K562 (cell line): ENCODE data around the gene VPS50. TPM values are rescaled to one million over a fixed set of nuclear protein-coding genes. Genes with fewer than 3 reads are reported as not detected.

Experiments used
- HCFC1 ChIP-seq: IDR thresholded peaks from 2 replicates; pipeline ENCODE4 v1.6.1; 2012; ENCODE audit warnings: low read depth, low read length, improper control_type of control experiment
- HIVEP1 ChIP-seq: fragments of 250-450 bp; sonication (Bioruptor Pico); IDR thresholded peaks from 2 replicates; pipeline ENCODE4 v1.4.0; 2020; ENCODE audit warnings: mild to moderate bottlenecking
- KAT8 ChIP-seq: fragments of 450-650 bp; IDR thresholded peaks from 2 replicates; pipeline ENCODE4 v1.6.1; 2016; ENCODE audit warnings: low read depth, mild to moderate bottlenecking
- PHTF2 ChIP-seq: fragments of 250-450 bp; sonication (Bioruptor Pico); IDR thresholded peaks from 2 replicates; pipeline ENCODE4 v1.5.0; 2021; ENCODE audit warnings: mild to moderate bottlenecking
- POLR2A ChIP-seq: fragments of 450-650 bp; conservative IDR thresholded peaks from 2 replicates; pipeline ENCODE4 v1.6.1; 2016
- POLR2AphosphoS2 ChIP-seq: IDR thresholded peaks from 2 replicates; pipeline ENCODE4 v1.6.1; 2012; ENCODE audit warnings: low read length, improper control_type of control experiment
- RB1 ChIP-seq: fragments of 450-650 bp; IDR thresholded peaks from 2 replicates; pipeline ENCODE4 v1.6.1; 2017; ENCODE audit warnings: low read depth, mild to moderate bottlenecking
- TAF1 ChIP-seq: IDR thresholded peaks from 2 replicates; pipeline ENCODE4 v1.6.1; 2011; ENCODE audit warnings: mild to moderate bottlenecking, low read length, moderate library complexity; ENCODE audit not compliant: insufficient read depth, control insufficient read depth, severe bottlenecking; ENCODE audit errors: extremely low read depth
- XRCC4 ChIP-seq: IDR thresholded peaks from one replicate; pipeline ENCODE4 v1.6.1; 2011; ENCODE audit not compliant: insufficient read depth, insufficient read length; ENCODE audit errors: extremely low read depth
- ZNF354B ChIP-seq: fragments of 250-450 bp; sonication (Bioruptor Pico); IDR thresholded peaks from 2 replicates; pipeline ENCODE4 v1.4.0; 2020
- ZNF785 ChIP-seq: fragments of 250-450 bp; sonication (Bioruptor Pico); IDR thresholded peaks from 2 replicates; pipeline ENCODE4 v1.4.0; 2020; ENCODE audit warnings: mild to moderate bottlenecking
- polyA plus RNA-seq, 8 experiments: library from polyadenylated mRNA; depleted of rRNA in 4 of 8; stranded (reverse) in 5 of 8; unstranded in 3 of 8; fragments of >200 nt; fragmentation: Nextera tagmentation in 2 of 8; fragmentation: Illumina TruSeq in 1 of 8; extraction: Ambion mirVana in 2 of 8; extraction: Trizol in 1 of 8; gene quantifications; 2 replicates each; pipeline versions ENCODE4 v1.2.1 to v1.2.3, GENCODE V29; 2011 to 2014; ENCODE audit warnings: inconsistent platforms in 1 of 8, missing spikeins in 1 of 8
- total RNA-seq, 7 experiments: library from RNA; depleted of rRNA in 6 of 7; stranded (reverse); fragments of >200 nt in 6 of 7; fragmentation: Illumina TruSeq in 2 of 7; extraction: Trizol in 2 of 7; gene quantifications; 2 replicates each; pipeline versions ENCODE4 v1.2.1 to v1.2.3, GENCODE V29; 2011 to 2021; ENCODE audit warnings: low replicate concordance in 1 of 7
- TF ChIP-seq, protein P1 (sequence below), 3 experiments: fragments of 200-800 bp in 1 of 3; fragments of 250-450 bp in 1 of 3; fragments of 450-650 bp in 1 of 3; sonication (Bioruptor Pico) in 1 of 3; sonication (Bioruptor generic) in 1 of 3; formaldehyde crosslinking in 1 of 3; IDR thresholded peaks; 2 replicates each; pipeline versions ENCODE4 v1.6.1 to v1.8.0; 2016 to 2022; ENCODE audit warnings: mild to moderate bottlenecking in 2 of 3, missing genetic modification characterization in 2 of 3, missing compliant biosample characterization in 1 of 3, moderate library complexity in 1 of 3
- TF ChIP-seq, protein P2 (sequence below): fragments of 250-450 bp; sonication (Bioruptor Pico); IDR thresholded peaks from 2 replicates; pipeline ENCODE4 v1.4.0; 2020; ENCODE audit warnings: mild to moderate bottlenecking
- TF ChIP-seq, protein P3 (sequence below): sonication (generic); formaldehyde crosslinking; IDR thresholded peaks from 2 replicates; pipeline ENCODE4 v1.8.0; 2023; ENCODE audit warnings: mild to moderate bottlenecking, missing genetic modification reagents
- TF ChIP-seq, protein P4 (sequence below): sonication (generic); formaldehyde crosslinking; IDR thresholded peaks from 2 replicates; pipeline ENCODE4 v1.8.1; 2023; ENCODE audit warnings: mild to moderate bottlenecking, missing genetic modification reagents
- TF ChIP-seq, protein P5 (sequence below): fragments of 150-350 bp; conservative IDR thresholded peaks from 2 replicates; pipeline ENCODE4 v1.6.1; 2014; ENCODE audit warnings: low read length

The VPS50 gene
- total and polyA plus RNA-seq, 9 of the 15 experiments (the other 6 are each of a cell fraction or from before 2014, with no cell fraction given): 10.5 to 29.4 (median 15.8) TPM

DNA sequence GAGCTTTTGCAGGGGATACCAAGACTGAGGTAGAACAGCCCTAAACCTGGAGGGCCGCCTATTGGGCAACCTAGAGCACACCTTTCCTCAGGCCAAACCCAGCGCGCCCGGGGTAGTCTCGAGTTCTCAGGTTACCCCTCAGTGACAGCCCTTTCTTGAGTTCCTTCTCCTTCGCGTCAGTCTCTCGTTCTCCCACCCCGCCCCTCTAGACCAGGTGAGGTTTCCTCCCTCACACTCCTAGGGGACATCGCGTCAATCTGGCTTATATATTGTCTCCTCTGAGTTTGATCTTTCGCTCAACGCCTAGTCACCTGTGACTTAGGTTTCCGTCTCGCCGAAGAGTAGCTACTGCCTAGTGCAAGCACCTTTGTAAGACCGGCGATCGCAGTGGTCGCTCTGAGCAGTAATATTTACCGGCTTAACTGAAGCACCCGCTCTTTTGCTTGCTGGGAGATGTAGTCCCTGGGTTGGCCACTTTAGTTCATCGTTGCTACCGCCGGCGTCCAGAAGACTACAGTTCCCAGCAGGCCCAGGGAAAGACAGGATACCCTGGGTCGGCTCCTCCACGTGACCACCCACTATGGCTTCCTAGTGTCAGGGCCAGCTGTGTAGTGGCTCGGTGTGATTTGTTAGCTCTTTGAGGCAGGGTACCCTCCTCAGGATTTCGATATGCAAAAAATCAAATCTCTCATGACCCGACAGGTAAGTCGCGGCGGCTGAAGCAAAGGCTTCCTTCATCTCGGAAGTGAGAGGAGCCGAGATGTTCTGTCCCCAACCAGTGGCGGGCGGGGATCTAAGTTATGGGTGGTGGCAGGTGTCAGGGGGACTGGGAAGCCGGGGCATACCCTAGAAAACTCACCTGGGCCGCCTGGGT is at the start of gene VPS50 (continued):
- TF ChIP-seq, protein P1, sequence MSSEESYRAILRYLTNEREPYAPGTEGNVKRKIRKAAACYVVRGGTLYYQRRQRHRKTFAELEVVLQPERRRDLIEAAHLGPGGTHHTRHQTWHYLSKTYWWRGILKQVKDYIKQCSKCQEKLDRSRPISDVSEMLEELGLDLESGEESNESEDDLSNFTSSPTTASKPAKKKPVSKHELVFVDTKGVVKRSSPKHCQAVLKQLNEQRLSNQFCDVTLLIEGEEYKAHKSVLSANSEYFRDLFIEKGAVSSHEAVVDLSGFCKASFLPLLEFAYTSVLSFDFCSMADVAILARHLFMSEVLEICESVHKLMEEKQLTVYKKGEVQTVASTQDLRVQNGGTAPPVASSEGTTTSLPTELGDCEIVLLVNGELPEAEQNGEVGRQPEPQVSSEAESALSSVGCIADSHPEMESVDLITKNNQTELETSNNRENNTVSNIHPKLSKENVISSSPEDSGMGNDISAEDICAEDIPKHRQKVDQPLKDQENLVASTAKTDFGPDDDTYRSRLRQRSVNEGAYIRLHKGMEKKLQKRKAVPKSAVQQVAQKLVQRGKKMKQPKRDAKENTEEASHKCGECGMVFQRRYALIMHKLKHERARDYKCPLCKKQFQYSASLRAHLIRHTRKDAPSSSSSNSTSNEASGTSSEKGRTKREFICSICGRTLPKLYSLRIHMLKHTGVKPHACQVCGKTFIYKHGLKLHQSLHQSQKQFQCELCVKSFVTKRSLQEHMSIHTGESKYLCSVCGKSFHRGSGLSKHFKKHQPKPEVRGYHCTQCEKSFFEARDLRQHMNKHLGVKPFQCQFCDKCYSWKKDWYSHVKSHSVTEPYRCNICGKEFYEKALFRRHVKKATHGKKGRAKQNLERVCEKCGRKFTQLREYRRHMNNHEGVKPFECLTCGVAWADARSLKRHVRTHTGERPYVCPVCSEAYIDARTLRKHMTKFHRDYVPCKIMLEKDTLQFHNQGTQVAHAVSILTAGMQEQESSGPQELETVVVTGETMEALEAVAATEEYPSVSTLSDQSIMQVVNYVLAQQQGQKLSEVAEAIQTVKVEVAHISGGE (CRISPR knock-in tag; IDR thresholded peaks at IDR 0.05): peak in 1 of 3 experiments; percentile 84; a peak in 2 of 6 replicates
- no peak; the same call in 1 of the 2 replicates for TF ChIP-seq ZNF354B (CRISPR knock-in tag)
- TF ChIP-seq RB1: peak; percentile 4; the same call in 1 of the 2 replicates
- TF ChIP-seq POLR2A: peak; percentile 89
- peak; percentile 90 for TF ChIP-seq KAT8
- TF ChIP-seq, protein P2, sequence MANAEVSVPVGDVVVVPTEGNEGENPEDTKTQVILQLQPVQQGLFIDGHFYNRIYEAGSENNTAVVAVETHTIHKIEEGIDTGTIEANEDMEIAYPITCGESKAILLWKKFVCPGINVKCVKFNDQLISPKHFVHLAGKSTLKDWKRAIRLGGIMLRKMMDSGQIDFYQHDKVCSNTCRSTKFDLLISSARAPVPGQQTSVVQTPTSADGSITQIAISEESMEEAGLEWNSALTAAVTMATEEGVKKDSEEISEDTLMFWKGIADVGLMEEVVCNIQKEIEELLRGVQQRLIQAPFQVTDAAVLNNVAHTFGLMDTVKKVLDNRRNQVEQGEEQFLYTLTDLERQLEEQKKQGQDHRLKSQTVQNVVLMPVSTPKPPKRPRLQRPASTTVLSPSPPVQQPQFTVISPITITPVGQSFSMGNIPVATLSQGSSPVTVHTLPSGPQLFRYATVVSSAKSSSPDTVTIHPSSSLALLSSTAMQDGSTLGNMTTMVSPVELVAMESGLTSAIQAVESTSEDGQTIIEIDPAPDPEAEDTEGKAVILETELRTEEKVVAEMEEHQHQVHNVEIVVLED (CRISPR knock-in tag): peak; percentile 39; the same call in 1 of the 2 replicates
- TF ChIP-seq ZNF785: no peak
- TF ChIP-seq, protein P3, sequence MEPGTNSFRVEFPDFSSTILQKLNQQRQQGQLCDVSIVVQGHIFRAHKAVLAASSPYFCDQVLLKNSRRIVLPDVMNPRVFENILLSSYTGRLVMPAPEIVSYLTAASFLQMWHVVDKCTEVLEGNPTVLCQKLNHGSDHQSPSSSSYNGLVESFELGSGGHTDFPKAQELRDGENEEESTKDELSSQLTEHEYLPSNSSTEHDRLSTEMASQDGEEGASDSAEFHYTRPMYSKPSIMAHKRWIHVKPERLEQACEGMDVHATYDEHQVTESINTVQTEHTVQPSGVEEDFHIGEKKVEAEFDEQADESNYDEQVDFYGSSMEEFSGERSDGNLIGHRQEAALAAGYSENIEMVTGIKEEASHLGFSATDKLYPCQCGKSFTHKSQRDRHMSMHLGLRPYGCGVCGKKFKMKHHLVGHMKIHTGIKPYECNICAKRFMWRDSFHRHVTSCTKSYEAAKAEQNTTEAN: no peak
- peak; percentile 57 for TF ChIP-seq TAF1
- no peak for TF ChIP-seq POLR2AphosphoS2
- TF ChIP-seq HCFC1: peak; percentile 99
- TF ChIP-seq, protein P4, sequence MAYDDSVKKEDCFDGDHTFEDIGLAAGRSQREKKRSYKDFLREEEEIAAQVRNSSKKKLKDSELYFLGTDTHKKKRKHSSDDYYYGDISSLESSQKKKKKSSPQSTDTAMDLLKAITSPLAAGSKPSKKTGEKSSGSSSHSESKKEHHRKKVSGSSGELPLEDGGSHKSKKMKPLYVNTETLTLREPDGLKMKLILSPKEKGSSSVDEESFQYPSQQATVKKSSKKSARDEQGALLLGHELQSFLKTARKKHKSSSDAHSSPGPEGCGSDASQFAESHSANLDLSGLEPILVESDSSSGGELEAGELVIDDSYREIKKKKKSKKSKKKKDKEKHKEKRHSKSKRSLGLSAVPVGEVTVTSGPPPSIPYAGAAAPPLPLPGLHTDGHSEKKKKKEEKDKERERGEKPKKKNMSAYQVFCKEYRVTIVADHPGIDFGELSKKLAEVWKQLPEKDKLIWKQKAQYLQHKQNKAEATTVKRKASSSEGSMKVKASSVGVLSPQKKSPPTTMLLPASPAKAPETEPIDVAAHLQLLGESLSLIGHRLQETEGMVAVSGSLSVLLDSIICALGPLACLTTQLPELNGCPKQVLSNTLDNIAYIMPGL: no peak; the same call in 1 of the 2 replicates
- TF ChIP-seq, protein P5, sequence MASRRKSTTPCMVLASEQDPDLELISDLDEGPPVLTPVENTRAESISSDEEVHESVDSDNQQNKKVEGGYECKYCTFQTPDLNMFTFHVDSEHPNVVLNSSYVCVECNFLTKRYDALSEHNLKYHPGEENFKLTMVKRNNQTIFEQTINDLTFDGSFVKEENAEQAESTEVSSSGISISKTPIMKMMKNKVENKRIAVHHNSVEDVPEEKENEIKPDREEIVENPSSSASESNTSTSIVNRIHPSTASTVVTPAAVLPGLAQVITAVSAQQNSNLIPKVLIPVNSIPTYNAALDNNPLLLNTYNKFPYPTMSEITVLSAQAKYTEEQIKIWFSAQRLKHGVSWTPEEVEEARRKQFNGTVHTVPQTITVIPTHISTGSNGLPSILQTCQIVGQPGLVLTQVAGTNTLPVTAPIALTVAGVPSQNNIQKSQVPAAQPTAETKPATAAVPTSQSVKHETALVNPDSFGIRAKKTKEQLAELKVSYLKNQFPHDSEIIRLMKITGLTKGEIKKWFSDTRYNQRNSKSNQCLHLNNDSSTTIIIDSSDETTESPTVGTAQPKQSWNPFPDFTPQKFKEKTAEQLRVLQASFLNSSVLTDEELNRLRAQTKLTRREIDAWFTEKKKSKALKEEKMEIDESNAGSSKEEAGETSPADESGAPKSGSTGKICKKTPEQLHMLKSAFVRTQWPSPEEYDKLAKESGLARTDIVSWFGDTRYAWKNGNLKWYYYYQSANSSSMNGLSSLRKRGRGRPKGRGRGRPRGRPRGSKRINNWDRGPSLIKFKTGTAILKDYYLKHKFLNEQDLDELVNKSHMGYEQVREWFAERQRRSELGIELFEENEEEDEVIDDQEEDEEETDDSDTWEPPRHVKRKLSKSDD: no peak
- no peak for TF ChIP-seq XRCC4
- TF ChIP-seq PHTF2: no peak
- TF ChIP-seq HIVEP1 (CRISPR knock-in tag): no peak
